Measurements from ENCODE around the gene LSM14A. TPM values are rescaled to one million over a fixed set of nuclear protein-coding genes. Genes with fewer than 3 reads are reported as not detected.

LSM14A gene
- polyA plus RNA-seq, 2 of the 4 experiments (the other 2 are of a cell fraction): 241 to 264 TPM

DNA sequence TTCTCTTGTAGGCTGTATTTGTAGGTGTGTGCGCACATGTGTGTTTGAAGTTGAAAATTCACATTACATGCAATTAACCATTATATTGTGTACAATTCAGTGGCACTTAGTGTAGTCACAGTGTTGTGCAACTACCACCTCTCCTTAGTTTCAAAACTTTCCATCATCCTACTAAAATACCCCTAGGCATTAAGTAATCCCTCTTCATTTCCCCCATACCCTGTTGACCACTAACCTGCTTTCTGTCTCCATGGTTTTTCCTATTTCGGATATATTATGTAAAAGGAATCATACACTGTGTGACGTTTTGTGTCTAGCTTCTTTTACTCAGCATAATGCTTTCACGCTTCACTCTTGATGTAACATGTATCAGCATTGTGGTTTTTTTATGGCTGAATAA, 16.1 kb downstream of the LSM14A start:
- H3K4me3 ChIP-seq: no peak overlapping the region
- DNase-seq (ENCODE audit: low read depth in 1 of 2, low spot score in 1 of 2): no peak
- POLR2A ChIA-PET: no interaction called here

DNA sequence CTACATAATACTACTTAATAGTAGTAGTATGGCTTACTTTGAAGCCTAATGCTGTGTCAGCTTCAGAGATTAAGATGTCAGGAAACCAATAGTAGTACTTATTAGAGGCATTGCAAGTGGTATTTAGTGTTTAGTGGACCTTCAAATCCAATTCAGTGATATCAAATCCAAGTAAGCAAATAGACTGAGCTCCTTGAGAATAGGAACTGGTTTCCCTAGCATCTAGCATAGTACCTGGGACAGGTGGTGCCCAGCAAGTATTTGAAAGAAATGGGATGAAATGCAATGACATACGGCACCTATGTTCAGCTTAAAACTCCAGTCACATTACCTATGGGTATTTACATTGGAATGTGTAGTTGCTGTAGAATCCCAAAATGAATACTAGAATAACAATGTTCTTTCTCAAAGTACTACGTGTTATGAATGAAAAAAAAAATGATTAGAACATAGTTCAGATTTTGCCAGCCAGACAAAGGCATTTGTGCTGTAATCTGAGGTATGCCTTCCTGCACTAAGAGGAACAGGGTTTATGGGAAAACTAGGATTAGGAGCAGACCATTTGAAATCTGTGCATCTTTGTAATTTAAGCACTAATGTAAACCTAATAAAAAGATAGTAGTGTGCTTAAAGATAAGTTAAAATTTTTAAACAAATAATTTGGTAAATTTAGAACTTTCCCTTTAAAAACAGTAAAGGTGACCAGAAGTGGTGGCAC, 17.1 kb downstream of the LSM14A start:
- Histone ChIP-seq H3K27ac (no peak overlapping the region), H3K4me1 (peaks cover 67% of the 10 kb centered on the region; the same call in 2 of the 3 replicates), H3K9me3 (no peaks in the 10 kb centered on the region), H3K4me2 (no peak overlapping the region), H3K4me3 (no peak overlapping the region)
- DNase-seq (ENCODE audit: low read depth in 1 of 2, low spot score in 1 of 2): no peak
- FAIRE-seq: no peak
- POLR2A ChIA-PET: no interaction called here
- WGBS (ENCODE audit: missing lambda C conversion rate): 81% methylated on average over 2 of the region's 2 CpGs
- TF ChIP-seq, protein P1, sequence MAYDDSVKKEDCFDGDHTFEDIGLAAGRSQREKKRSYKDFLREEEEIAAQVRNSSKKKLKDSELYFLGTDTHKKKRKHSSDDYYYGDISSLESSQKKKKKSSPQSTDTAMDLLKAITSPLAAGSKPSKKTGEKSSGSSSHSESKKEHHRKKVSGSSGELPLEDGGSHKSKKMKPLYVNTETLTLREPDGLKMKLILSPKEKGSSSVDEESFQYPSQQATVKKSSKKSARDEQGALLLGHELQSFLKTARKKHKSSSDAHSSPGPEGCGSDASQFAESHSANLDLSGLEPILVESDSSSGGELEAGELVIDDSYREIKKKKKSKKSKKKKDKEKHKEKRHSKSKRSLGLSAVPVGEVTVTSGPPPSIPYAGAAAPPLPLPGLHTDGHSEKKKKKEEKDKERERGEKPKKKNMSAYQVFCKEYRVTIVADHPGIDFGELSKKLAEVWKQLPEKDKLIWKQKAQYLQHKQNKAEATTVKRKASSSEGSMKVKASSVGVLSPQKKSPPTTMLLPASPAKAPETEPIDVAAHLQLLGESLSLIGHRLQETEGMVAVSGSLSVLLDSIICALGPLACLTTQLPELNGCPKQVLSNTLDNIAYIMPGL (CRISPR knock-in tag; IDR thresholded peaks at IDR 0.05; ENCODE audit: borderline replicate concordance): no peak
- no peak for TF ChIP-seq ZNF302 (CRISPR knock-in tag; IDR thresholded peaks at IDR 0.05)
- no peak for TF ChIP-seq EHF (CRISPR knock-in tag; IDR thresholded peaks at IDR 0.05)
- TF ChIP-seq, protein P2, sequence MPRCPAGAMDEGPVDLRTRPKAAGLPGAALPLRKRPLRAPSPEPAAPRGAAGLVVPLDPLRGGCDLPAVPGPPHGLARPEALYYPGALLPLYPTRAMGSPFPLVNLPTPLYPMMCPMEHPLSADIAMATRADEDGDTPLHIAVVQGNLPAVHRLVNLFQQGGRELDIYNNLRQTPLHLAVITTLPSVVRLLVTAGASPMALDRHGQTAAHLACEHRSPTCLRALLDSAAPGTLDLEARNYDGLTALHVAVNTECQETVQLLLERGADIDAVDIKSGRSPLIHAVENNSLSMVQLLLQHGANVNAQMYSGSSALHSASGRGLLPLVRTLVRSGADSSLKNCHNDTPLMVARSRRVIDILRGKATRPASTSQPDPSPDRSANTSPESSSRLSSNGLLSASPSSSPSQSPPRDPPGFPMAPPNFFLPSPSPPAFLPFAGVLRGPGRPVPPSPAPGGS (IDR thresholded peaks at IDR 0.05): no peak
- TF ChIP-seq, protein P3, sequence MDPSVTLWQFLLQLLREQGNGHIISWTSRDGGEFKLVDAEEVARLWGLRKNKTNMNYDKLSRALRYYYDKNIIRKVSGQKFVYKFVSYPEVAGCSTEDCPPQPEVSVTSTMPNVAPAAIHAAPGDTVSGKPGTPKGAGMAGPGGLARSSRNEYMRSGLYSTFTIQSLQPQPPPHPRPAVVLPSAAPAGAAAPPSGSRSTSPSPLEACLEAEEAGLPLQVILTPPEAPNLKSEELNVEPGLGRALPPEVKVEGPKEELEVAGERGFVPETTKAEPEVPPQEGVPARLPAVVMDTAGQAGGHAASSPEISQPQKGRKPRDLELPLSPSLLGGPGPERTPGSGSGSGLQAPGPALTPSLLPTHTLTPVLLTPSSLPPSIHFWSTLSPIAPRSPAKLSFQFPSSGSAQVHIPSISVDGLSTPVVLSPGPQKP (IDR thresholded peaks at IDR 0.05; ENCODE audit: low read depth, low read length): no peak
- TF ChIP-seq JUNB (IDR thresholded peaks at IDR 0.05): no peak
- no peak for TF ChIP-seq CBX8 (IDR thresholded peaks at IDR 0.05)
- no peak for TF ChIP-seq CHD4 (IDR thresholded peaks at IDR 0.05; ENCODE audit: borderline replicate concordance)
- no peak for TF ChIP-seq SREBF2 (IDR thresholded peaks at IDR 0.05)
- TF ChIP-seq, protein P4, sequence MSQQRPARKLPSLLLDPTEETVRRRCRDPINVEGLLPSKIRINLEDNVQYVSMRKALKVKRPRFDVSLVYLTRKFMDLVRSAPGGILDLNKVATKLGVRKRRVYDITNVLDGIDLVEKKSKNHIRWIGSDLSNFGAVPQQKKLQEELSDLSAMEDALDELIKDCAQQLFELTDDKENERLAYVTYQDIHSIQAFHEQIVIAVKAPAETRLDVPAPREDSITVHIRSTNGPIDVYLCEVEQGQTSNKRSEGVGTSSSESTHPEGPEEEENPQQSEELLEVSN (IDR thresholded peaks at IDR 0.05; ENCODE audit: borderline replicate concordance, low read depth): no peak
- no peak for TF ChIP-seq BHLHE40 (IDR thresholded peaks at IDR 0.05; ENCODE audit: low read depth, low read length)
- TF ChIP-seq KDM5A (IDR thresholded peaks at IDR 0.05): no peak
- no peak for TF ChIP-seq PHF8 (IDR thresholded peaks at IDR 0.05; ENCODE audit: borderline replicate concordance, low read depth)
- no peak for TF ChIP-seq TP53 (CRISPR knock-in tag; IDR thresholded peaks at IDR 0.05)
- no peak for TF ChIP-seq HOXA7 (CRISPR knock-in tag; IDR thresholded peaks at IDR 0.05)
- no peak for TF ChIP-seq RAD21 (conservative IDR thresholded peaks at IDR 0.05 in 1 of 2, IDR thresholded peaks at IDR 0.05 in 1 of 2)
- CTCF ChIA-PET: interaction anchor here (0.6 to 1.5 kb wide), 5 partner anchors 17 to 731 kb away, joined by 3 to 4 read pairs (median 3); no protein-coding TSS in a partner anchor
- no peak for ATAC-seq

More for the DNA sequence above, 16.1 kb downstream of the LSM14A start:
- H3K4me1 ChIP-seq: peaks cover 76% of the 10 kb centered on the region
- WGBS (ENCODE audit: missing lambda C conversion rate): 87% methylated on average over 4 of the region's 4 CpGs
- H3K4me2 ChIP-seq: 0 out of 3 replicates have a peak overlapping the region, but pooled peaks have one; percentile 0
- no peaks in the 10 kb centered on the region for H3K9me3 ChIP-seq
- peak; percentile 98 for FAIRE-seq
- ATAC-seq: no peak
- H3K27ac ChIP-seq: no peak overlapping the region
- CTCF ChIA-PET: interaction anchor here (0.7 to 1.5 kb wide), 6 partner anchors 11 to 411 kb away, joined by 3 to 4 read pairs (median 3); no protein-coding TSS in a partner anchor
- TF ChIP-seq KDM5A (IDR thresholded peaks at IDR 0.05) (no peak), ESRRA (IDR thresholded peaks at IDR 0.05; ENCODE audit: borderline replicate concordance, low read length) (no peak), RNF2 (IDR thresholded peaks at IDR 0.05; ENCODE audit: borderline replicate concordance, low read depth) (no peak), CBX2 (IDR thresholded peaks at IDR 0.05; ENCODE audit: borderline replicate concordance, low read depth) (no peak), NPAS2 (CRISPR knock-in tag; IDR thresholded peaks at IDR 0.05; ENCODE audit: borderline replicate concordance) (no peak), TP53 (CRISPR knock-in tag; IDR thresholded peaks at IDR 0.05) (no peak), EHF (CRISPR knock-in tag; IDR thresholded peaks at IDR 0.05) (no peak), RCOR1 (IDR thresholded peaks at IDR 0.05; ENCODE audit: low read depth, low read length) (no peak), TFCP2L1 (CRISPR knock-in tag; IDR thresholded peaks at IDR 0.05) (no peak), JUNB (IDR thresholded peaks at IDR 0.05) (no peak), ZFP36 (IDR thresholded peaks at IDR 0.05; ENCODE audit: borderline replicate concordance, partially characterized antibody) (no peak), GATA3 (IDR thresholded peaks at IDR 0.05; ENCODE audit: borderline replicate concordance) (no peak), JUN (IDR thresholded peaks at IDR 0.05) (no peak), EHMT2 (IDR thresholded peaks at IDR 0.05; ENCODE audit: low read depth) (no peak), HDAC2 (IDR thresholded peaks at IDR 0.05) (no peak), HOXB5 (CRISPR knock-in tag; IDR thresholded peaks at IDR 0.05) (no peak)
- TF ChIP-seq, protein P2 (IDR thresholded peaks at IDR 0.05): no peak
- TF ChIP-seq, protein P5, sequence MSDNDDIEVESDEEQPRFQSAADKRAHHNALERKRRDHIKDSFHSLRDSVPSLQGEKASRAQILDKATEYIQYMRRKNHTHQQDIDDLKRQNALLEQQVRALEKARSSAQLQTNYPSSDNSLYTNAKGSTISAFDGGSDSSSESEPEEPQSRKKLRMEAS (IDR thresholded peaks at IDR 0.05): no peak
- TF ChIP-seq, protein P6, sequence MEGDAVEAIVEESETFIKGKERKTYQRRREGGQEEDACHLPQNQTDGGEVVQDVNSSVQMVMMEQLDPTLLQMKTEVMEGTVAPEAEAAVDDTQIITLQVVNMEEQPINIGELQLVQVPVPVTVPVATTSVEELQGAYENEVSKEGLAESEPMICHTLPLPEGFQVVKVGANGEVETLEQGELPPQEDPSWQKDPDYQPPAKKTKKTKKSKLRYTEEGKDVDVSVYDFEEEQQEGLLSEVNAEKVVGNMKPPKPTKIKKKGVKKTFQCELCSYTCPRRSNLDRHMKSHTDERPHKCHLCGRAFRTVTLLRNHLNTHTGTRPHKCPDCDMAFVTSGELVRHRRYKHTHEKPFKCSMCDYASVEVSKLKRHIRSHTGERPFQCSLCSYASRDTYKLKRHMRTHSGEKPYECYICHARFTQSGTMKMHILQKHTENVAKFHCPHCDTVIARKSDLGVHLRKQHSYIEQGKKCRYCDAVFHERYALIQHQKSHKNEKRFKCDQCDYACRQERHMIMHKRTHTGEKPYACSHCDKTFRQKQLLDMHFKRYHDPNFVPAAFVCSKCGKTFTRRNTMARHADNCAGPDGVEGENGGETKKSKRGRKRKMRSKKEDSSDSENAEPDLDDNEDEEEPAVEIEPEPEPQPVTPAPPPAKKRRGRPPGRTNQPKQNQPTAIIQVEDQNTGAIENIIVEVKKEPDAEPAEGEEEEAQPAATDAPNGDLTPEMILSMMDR (IDR thresholded peaks at IDR 0.05): no peak

Measured in A549 (cell line).